Panc1 (cell line): Measurements from ENCODE around the gene DDB1. TPM values are rescaled to one million over a fixed set of nuclear protein-coding genes. Genes with fewer than 3 reads are reported as not detected.

ENCODE experiments used
- ATAC-seq: fragments of 200-7000 bp; cut with Tn5 transposase; 2 replicates; pipeline ENCODE4 v1.9.1; 2020; ENCODE audit warnings: mild to moderate bottlenecking, moderate library complexity
- BruUV-seq: library from RNA; stranded (reverse); fragments of 400-500 nt; replicated peaks from 2 replicates; lab custom pipeline; 2021; lab: Mats Ljungman, UMichigan
- CTCF ChIA-PET: fragments of 300-600 bp; sonication (Branson Sonifier 250); formaldehyde crosslinking; loops from one replicate; lab custom pipeline; 2022; ENCODE audit warnings: antibody characterized with exemption; lab: Charles Lee
- POLR2A ChIA-PET: fragments of 300-600 bp; sonication (Branson Sonifier 250); formaldehyde crosslinking; loops from one replicate; lab custom pipeline; 2022; ENCODE audit warnings: antibody characterized with exemption; lab: Charles Lee
- DNase-seq: peaks from one replicate; pipeline ENCODE4 v3.0.0-alpha.2; 2010; ENCODE audit warnings: low read depth, low spot score
- H3K27ac ChIP-seq: 2 replicates; pipeline ENCODE4 v1.5.1; 2011; ENCODE audit warnings: mild to moderate bottlenecking, low read length, inconsistent platforms
- H3K27me3 ChIP-seq: fragments of 200-500 bp; sonication (Bioruptor generic); 2 replicates; pipeline ENCODE4 v1.6.0; 2014; ENCODE audit warnings: low read length, inconsistent platforms; ENCODE audit not compliant: control insufficient read depth, insufficient read depth
- H3K36me3 ChIP-seq: fragments of 200-500 bp; sonication (Bioruptor generic); 2 replicates; pipeline ENCODE4 v1.5.1; 2014; ENCODE audit warnings: inconsistent platforms, mild to moderate bottlenecking, low read length, moderate library complexity; ENCODE audit not compliant: control insufficient read depth, insufficient read depth
- H3K4me1 ChIP-seq: 2 replicates; pipeline ENCODE4 v1.5.1; 2011; ENCODE audit warnings: inconsistent platforms, mild to moderate bottlenecking, low read length, moderate library complexity; ENCODE audit not compliant: control insufficient read depth, insufficient read depth
- H3K4me3 ChIP-seq, 2 experiments: 2 replicates each; pipeline ENCODE4 v1.5.1; 2011 to 2012; ENCODE audit warnings: low read depth in 2 of 2, low read length in 2 of 2, mild to moderate bottlenecking in 2 of 2, inconsistent platforms in 1 of 2, moderate library complexity in 1 of 2
- H3K9me3 ChIP-seq: fragments of 200-500 bp; sonication (Bioruptor generic); 2 replicates; pipeline ENCODE4 v1.5.1; 2014; ENCODE audit warnings: low read depth, mild to moderate bottlenecking, inconsistent platforms, low read length, moderate library complexity; ENCODE audit not compliant: control insufficient read depth, insufficient read depth
- CTCF ChIP-seq: fragments of 450-650 bp; IDR thresholded peaks from 2 replicates; pipeline ENCODE4 v1.5.1; 2017; ENCODE audit warnings: mild to moderate bottlenecking
- POLR2AphosphoS5 ChIP-seq: IDR thresholded peaks from 2 replicates; pipeline ENCODE4 v1.6.1; 2012; ENCODE audit warnings: mild to moderate bottlenecking, low read depth, low read length, moderate library complexity
- REST ChIP-seq, 2 experiments: IDR thresholded peaks; 2 replicates each; pipeline ENCODE4 v1.6.1; 2011 to 2012; ENCODE audit warnings: low read depth in 2 of 2, control low read depth in 1 of 2, low read length in 1 of 2, mild to moderate bottlenecking in 1 of 2, moderate library complexity in 1 of 2; ENCODE audit not compliant: insufficient read depth in 1 of 2
- SIN3A ChIP-seq: IDR thresholded peaks from 2 replicates; pipeline ENCODE4 v1.6.1; 2012; ENCODE audit warnings: low read depth, mild to moderate bottlenecking, low read length, moderate library complexity, borderline replicate concordance; ENCODE audit not compliant: insufficient read depth
- TCF7L2 ChIP-seq: IDR thresholded peaks from 2 replicates; pipeline ENCODE4 v1.6.1; 2011; ENCODE audit warnings: mild to moderate bottlenecking, low read depth, low read length, inconsistent platforms
- in situ Hi-C: cut with HindIII; loops from 2 replicates; pipeline ENCODE4 v1.10.0; 2016; ENCODE audit warnings: low sequenced_read_pairs, low pct_unique_long_range_greater_than_20kb
- intact Hi-C: fragments of 100-400 bp; cut with micrococcal nuclease; formaldehyde crosslinking; loops from one replicate; pipeline ENCODE4 v1.10.0; 2022; ENCODE audit not compliant: unreplicated experiment
- total RNA-seq: library from RNA; stranded (reverse); gene quantifications from one replicate; pipeline ENCODE4 v1.2.1, GENCODE V29; 2021; ENCODE audit not compliant: unreplicated experiment

Gene DDB1
- total RNA-seq, 1 experiment from 2014 or later: 217 TPM

GRCh38 chr11:61258546-61258945 lies 74.4 kb downstream of the DDB1 start:
- H3K4me3 ChIP-seq: no peak overlapping the region
- intact Hi-C loops: no loop called here
- ATAC-seq: no peak
- POLR2A ChIA-PET: no interaction called here
- no peak overlapping the region for H3K27ac ChIP-seq
- no peaks in the 10 kb centered on the region for H3K9me3 ChIP-seq
- no TSS peak for BruUV-seq
- H3K36me3 ChIP-seq: no peaks in the 10 kb centered on the region
- no peaks in the 10 kb centered on the region for H3K27me3 ChIP-seq
- no peaks in the 10 kb centered on the region for H3K4me1 ChIP-seq
- in situ Hi-C loops: no loop called here
- TF ChIP-seq TCF7L2: no peak
- no peak for TF ChIP-seq SIN3A
- no peak for TF ChIP-seq REST (IDR thresholded peaks at IDR 0.05; ENCODE audit: insufficient read depth in 1 of 2, low read depth in 2 of 2, low read length in 1 of 2)
- TF ChIP-seq POLR2AphosphoS5: no peak
- no peak for TF ChIP-seq CTCF
- CTCF ChIA-PET: no interaction called here
- DNase-seq: no peak

GRCh38 chr11:61256710-61257482 lies 76.0 kb downstream of the DDB1 start:
- DNase-seq: no peak
- Histone ChIP-seq H3K27ac (no peak overlapping the region), H3K27me3 (no peaks in the 10 kb centered on the region), H3K4me1 (no peaks in the 10 kb centered on the region), H3K36me3 (no peaks in the 10 kb centered on the region), H3K9me3 (no peaks in the 10 kb centered on the region), H3K4me3 (no peak overlapping the region)
- TF ChIP-seq CTCF: no peak
- intact Hi-C loops (no loop called here), in situ Hi-C loops (no loop called here)
- ChIA-PET CTCF (interaction anchor here (0.6 kb wide), 1 partner anchor 107 kb away, joined by 3 read pairs; no protein-coding TSS in a partner anchor), POLR2A (no interaction called here)
- ATAC-seq: no peak
- BruUV-seq: no TSS peak
